Measurements from ENCODE around the gene VMA21.

DNA sequence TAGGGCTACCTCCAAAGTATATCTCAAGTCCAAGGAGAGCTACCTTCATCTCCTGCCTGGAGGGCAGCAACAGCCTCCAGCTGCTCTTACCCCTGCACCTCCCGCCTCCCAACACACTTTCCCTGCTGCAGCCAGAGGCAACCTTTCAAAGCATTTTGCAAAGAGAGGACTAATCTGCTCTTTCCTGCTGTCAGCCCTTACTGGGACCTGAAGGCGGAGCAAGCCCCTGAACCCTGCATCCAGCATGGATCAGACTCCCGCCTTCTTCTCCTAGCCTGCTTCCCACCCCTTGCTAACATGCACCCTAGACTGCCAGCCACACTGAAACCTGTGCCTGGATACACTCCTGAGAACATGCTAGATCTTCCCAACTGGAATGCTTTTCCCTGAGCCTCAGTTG is 37.7 kb upstream of the VMA21 start:
- TF ChIP-seq, protein P1, sequence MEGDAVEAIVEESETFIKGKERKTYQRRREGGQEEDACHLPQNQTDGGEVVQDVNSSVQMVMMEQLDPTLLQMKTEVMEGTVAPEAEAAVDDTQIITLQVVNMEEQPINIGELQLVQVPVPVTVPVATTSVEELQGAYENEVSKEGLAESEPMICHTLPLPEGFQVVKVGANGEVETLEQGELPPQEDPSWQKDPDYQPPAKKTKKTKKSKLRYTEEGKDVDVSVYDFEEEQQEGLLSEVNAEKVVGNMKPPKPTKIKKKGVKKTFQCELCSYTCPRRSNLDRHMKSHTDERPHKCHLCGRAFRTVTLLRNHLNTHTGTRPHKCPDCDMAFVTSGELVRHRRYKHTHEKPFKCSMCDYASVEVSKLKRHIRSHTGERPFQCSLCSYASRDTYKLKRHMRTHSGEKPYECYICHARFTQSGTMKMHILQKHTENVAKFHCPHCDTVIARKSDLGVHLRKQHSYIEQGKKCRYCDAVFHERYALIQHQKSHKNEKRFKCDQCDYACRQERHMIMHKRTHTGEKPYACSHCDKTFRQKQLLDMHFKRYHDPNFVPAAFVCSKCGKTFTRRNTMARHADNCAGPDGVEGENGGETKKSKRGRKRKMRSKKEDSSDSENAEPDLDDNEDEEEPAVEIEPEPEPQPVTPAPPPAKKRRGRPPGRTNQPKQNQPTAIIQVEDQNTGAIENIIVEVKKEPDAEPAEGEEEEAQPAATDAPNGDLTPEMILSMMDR (conservative IDR thresholded peaks at IDR 0.05 in 1 of 2, IDR thresholded peaks at IDR 0.05 in 1 of 2; ENCODE audit: extremely low read depth in 1 of 2, insufficient read depth in 1 of 2, low read depth in 1 of 2, low read length in 2 of 2), result no peak
- no peak for TF ChIP-seq EZH2 (IDR thresholded peaks at IDR 0.05; ENCODE audit: borderline replicate concordance, low read length)

Data from mammary epithelial cell (primary cell).